SK-N-SH (cell line): Measurements from ENCODE around the gene STATH. TPM values are rescaled to one million over a fixed set of nuclear protein-coding genes. Genes with fewer than 3 reads are reported as not detected.

ENCODE experiments used
- CTCF ChIA-PET: fragments of 300-600, 350-600 bp; formaldehyde crosslinking; extraction: SDS; loops from one replicate; lab custom pipeline; 2021; lab: Yijun Ruan, JAX
- POLR2A ChIA-PET: fragments of 350-600 bp; sonication (Branson Sonifier 250); formaldehyde crosslinking; extraction: SDS; loops from one replicate; lab custom pipeline; 2020; ENCODE audit warnings: antibody characterized with exemption, inconsistent platforms; lab: Yijun Ruan, JAX
- DNase-seq: peaks from one replicate; pipeline ENCODE4 v3.0.0; 2012
- H2AFZ ChIP-seq: fragments of 200-600 bp; sonication (generic); 2 replicates; pipeline ENCODE4 v1.8.1; 2016; ENCODE audit warnings: antibody characterized with exemption, mild to moderate bottlenecking, low read depth
- H3F3A ChIP-seq: fragments of 200-600 bp; sonication (generic); replicated peaks from 2 replicates; pipeline ENCODE3; 2016; ENCODE audit warnings: antibody characterized with exemption, mild to moderate bottlenecking; ENCODE audit not compliant: insufficient read depth
- H3K27ac ChIP-seq, 2 experiments: fragments of 200-500 bp in 1 of 2; fragments of 200-600 bp in 1 of 2; sonication (Bioruptor generic) in 1 of 2; sonication (generic), shearing (Covaris generic) in 1 of 2; 2 replicates each; pipeline versions ENCODE4 v1.5.1 to v1.6.1; 2014 to 2016; ENCODE audit warnings: low read depth in 2 of 2, inconsistent platforms in 1 of 2, low read length in 1 of 2, mild to moderate bottlenecking in 1 of 2, mixed read lengths in 1 of 2
- H3K27me3 ChIP-seq: fragments of 200-600 bp; sonication (generic), shearing (Covaris generic); 2 replicates; pipeline ENCODE4 v1.6.1; 2016; ENCODE audit warnings: mixed run types; ENCODE audit not compliant: insufficient read depth
- H3K36me3 ChIP-seq, 2 experiments: fragments of 200-500 bp in 1 of 2; fragments of 200-600 bp in 1 of 2; sonication (Bioruptor generic) in 1 of 2; sonication (generic) in 1 of 2; replicated peaks in 1 of 2; 2 replicates each; pipeline versions ENCODE3 to v1.5.1; 2014 to 2016; ENCODE audit warnings: low read length in 1 of 2, mild to moderate bottlenecking in 1 of 2; ENCODE audit not compliant: insufficient read depth in 2 of 2, control insufficient read depth in 1 of 2
- H3K4me1 ChIP-seq, 2 experiments: fragments of 200-500 bp in 1 of 2; fragments of 200-600 bp in 1 of 2; sonication (Bioruptor generic) in 1 of 2; sonication (generic), shearing (Covaris generic) in 1 of 2; 2 replicates each; pipeline versions ENCODE4 v1.5.1 to v1.6.1; 2014 to 2016; ENCODE audit warnings: low read depth in 1 of 2, low read length in 1 of 2, mixed run types in 1 of 2; ENCODE audit not compliant: insufficient read depth in 2 of 2, control insufficient read depth in 1 of 2
- H3K4me2 ChIP-seq: fragments of 200-600 bp; sonication (generic), shearing (Covaris generic); 2 replicates; pipeline ENCODE4 v1.6.1; 2017; ENCODE audit warnings: mixed run types
- H3K4me3 ChIP-seq, 2 experiments: fragments of 200-500 bp in 1 of 2; fragments of 200-600 bp in 1 of 2; sonication (Bioruptor generic) in 1 of 2; sonication (generic), shearing (Covaris generic) in 1 of 2; 2 replicates each; pipeline versions ENCODE4 v1.5.1 to v1.8.1; 2014 to 2016; ENCODE audit warnings: low read depth in 2 of 2, inconsistent platforms in 1 of 2, low read length in 1 of 2, mild to moderate bottlenecking in 1 of 2, mixed read lengths in 1 of 2, moderate library complexity in 1 of 2
- H3K79me2 ChIP-seq: fragments of 200-600 bp; sonication (generic); 2 replicates; pipeline ENCODE4 v1.8.1; 2017; ENCODE audit warnings: mild to moderate bottlenecking; ENCODE audit not compliant: insufficient read depth
- H3K9ac ChIP-seq: fragments of 200-600 bp; sonication (generic); 2 replicates; pipeline ENCODE4 v1.6.1; 2017; ENCODE audit warnings: mixed run types
- H3K9me2 ChIP-seq: fragments of 200-600 bp; sonication (generic); 2 replicates; pipeline ENCODE4 v1.6.1; 2017; ENCODE audit warnings: mixed run types
- H3K9me3 ChIP-seq: fragments of 200-600 bp; sonication (generic); 2 replicates; pipeline ENCODE4 v1.6.1; 2017; ENCODE audit warnings: mixed run types, mild to moderate bottlenecking, moderate library complexity
- H4K20me1 ChIP-seq: fragments of 200-600 bp; sonication (generic); 2 replicates; pipeline ENCODE4 v1.6.1; 2017; ENCODE audit warnings: mild to moderate bottlenecking, mixed run types; ENCODE audit not compliant: insufficient read depth
- CHD2 ChIP-seq: fragments of 150-350 bp; IDR thresholded peaks from 2 replicates; pipeline ENCODE4 v1.6.1; 2018; ENCODE audit warnings: low read length; ENCODE audit not compliant: partially characterized antibody
- EP300 ChIP-seq, 2 experiments: IDR thresholded peaks; 2 replicates each; pipeline versions ENCODE4 v1.4.0 to v1.6.1; 2012; ENCODE audit warnings: borderline replicate concordance in 1 of 2, low read depth in 1 of 2, low read length in 1 of 2
- EZH2phosphoT487 ChIP-seq: fragments of 200-600 bp; sonication (generic); IDR thresholded peaks from 2 replicates; pipeline ENCODE4 v1.6.1; 2017; ENCODE audit warnings: low read depth, mixed run types, mild to moderate bottlenecking, antibody characterized with exemption, moderate library complexity, borderline replicate concordance
- FOSL2 ChIP-seq: IDR thresholded peaks from 2 replicates; pipeline ENCODE4 v1.4.0; 2012; ENCODE audit warnings: low read depth, mild to moderate bottlenecking, moderate library complexity, borderline replicate concordance
- FOXJ3 ChIP-seq: sonication (generic); formaldehyde crosslinking; IDR thresholded peaks from 2 replicates; pipeline ENCODE4 v1.5.1; 2020; ENCODE audit warnings: mild to moderate bottlenecking, missing genetic modification reagents
- GATA2 ChIP-seq: sonication (generic); formaldehyde crosslinking; IDR thresholded peaks from 2 replicates; pipeline ENCODE4 v1.5.0; 2020; ENCODE audit warnings: mild to moderate bottlenecking, missing genetic modification reagents
- IRF3 ChIP-seq: fragments of 150-350 bp; IDR thresholded peaks from 2 replicates; pipeline ENCODE4 v1.6.1; 2016; ENCODE audit warnings: mild to moderate bottlenecking, low read depth, low read length
- JUND ChIP-seq: IDR thresholded peaks from 2 replicates; pipeline ENCODE4 v1.4.0; 2012
- MAX ChIP-seq: IDR thresholded peaks from 2 replicates; pipeline ENCODE4 v1.4.0; 2012; ENCODE audit warnings: low read depth
- MEF2A ChIP-seq: IDR thresholded peaks from 2 replicates; pipeline ENCODE4 v1.4.0; 2012; ENCODE audit warnings: low read depth, borderline replicate concordance
- NFIC ChIP-seq: IDR thresholded peaks from 2 replicates; pipeline ENCODE4 v1.4.0; 2012; ENCODE audit warnings: borderline replicate concordance
- NRF1 ChIP-seq: IDR thresholded peaks from 2 replicates; pipeline ENCODE4 v1.6.1; 2012; ENCODE audit warnings: low read depth, mild to moderate bottlenecking, low read length
- PBX3 ChIP-seq: IDR thresholded peaks from 2 replicates; pipeline ENCODE4; 2012
- POLR2AphosphoS5 ChIP-seq: IDR thresholded peaks from 2 replicates; pipeline ENCODE4 v1.6.1; 2012; ENCODE audit warnings: low read depth, low read length
- RAD21 ChIP-seq: IDR thresholded peaks from 2 replicates; pipeline ENCODE4 v1.6.1; 2012; ENCODE audit warnings: mild to moderate bottlenecking, low read length
- REST ChIP-seq: IDR thresholded peaks from 2 replicates; pipeline ENCODE4 v1.6.1; 2012; ENCODE audit warnings: mild to moderate bottlenecking, low read depth, low read length, moderate library complexity
- SIN3A ChIP-seq: IDR thresholded peaks from 2 replicates; pipeline ENCODE4 v1.6.1; 2012; ENCODE audit warnings: low read depth, mild to moderate bottlenecking, low read length, moderate library complexity, borderline replicate concordance
- USF1 ChIP-seq: IDR thresholded peaks from 2 replicates; pipeline ENCODE4 v1.4.0; 2012; ENCODE audit warnings: low read depth, borderline replicate concordance
- YY1 ChIP-seq: IDR thresholded peaks from 2 replicates; pipeline ENCODE4 v1.4.0; 2012; ENCODE audit warnings: low read depth, mild to moderate bottlenecking
- WGBS: methylation state at CpG from one replicate; pipeline ENCODE4 v1.1.6; 2017; ENCODE audit warnings: low lambda C conversion rate; 5-methylcytosine and 5-hydroxymethylcytosine counted together
- polyA plus RNA-seq, 3 experiments: library from polyadenylated mRNA; depleted of rRNA; stranded (reverse); fragments of >200 nt; gene quantifications; 2 replicates each; pipeline ENCODE4 v1.2.3, GENCODE V29; 2012

Gene STATH
- polyA plus RNA-seq, 1 of the 3 experiments (the other 2 are of a cell fraction): not detected

- 0% methylated on average over 1 of the region's 1 CpG for WGBS
- no peak overlapping the region for H3K9ac ChIP-seq
- H3K9me2 ChIP-seq: no peaks in the 10 kb centered on the region
- no peaks in the 10 kb centered on the region for H3K36me3 ChIP-seq
- H3K4me2 ChIP-seq: no peak overlapping the region
- ChIA-PET CTCF (no interaction called here), POLR2A (no interaction called here)
- no peaks in the 10 kb centered on the region for H3K79me2 ChIP-seq
- no peak for DNase-seq
- no peaks in the 10 kb centered on the region for H3K27me3 ChIP-seq
- H3F3A ChIP-seq: no peaks in the 10 kb centered on the region
- H3K27ac ChIP-seq: no peak overlapping the region
- TF ChIP-seq FOXJ3 (no peak), REST (no peak), PBX3 (no peak), GATA2 (CRISPR knock-in tag) (no peak), POLR2AphosphoS5 (no peak), JUND (no peak), RAD21 (no peak), NFIC (no peak), CHD2 (no peak), MAX (no peak), MEF2A (no peak), NRF1 (no peak), USF1 (no peak), EP300 (IDR thresholded peaks at IDR 0.05; ENCODE audit: borderline replicate concordance in 1 of 2, low read depth in 1 of 2, low read length in 1 of 2) (no peak), EZH2phosphoT487 (no peak), FOSL2 (no peak), IRF3 (no peak), YY1 (no peak), SIN3A (no peak)
- no peaks in the 10 kb centered on the region for H3K9me3 ChIP-seq
- no peaks in the 10 kb centered on the region for H3K4me1 ChIP-seq
- H4K20me1 ChIP-seq: no peaks in the 10 kb centered on the region
- H3K4me3 ChIP-seq: no peak overlapping the region
- H2AFZ ChIP-seq: no peak overlapping the region
Observed at GRCh38 chr4:70000711-70001110, 4.9 kb downstream of the STATH start.
